GM19324 (cell line): Measurements from ENCODE around the gene SMARCA2.

ENCODE experiments used
- ATAC-seq: cut with Tn5 transposase; IDR thresholded peaks from one replicate; pipeline ENCODE4 v1.9.1; 2021; ENCODE audit warnings: mild to moderate bottlenecking, moderate library complexity; ENCODE audit not compliant: unreplicated experiment, low FRiP score

Gene SMARCA2

GRCh38 chr9:2198956-2199635 lies 183.9 kb downstream of the SMARCA2 start:
- ATAC-seq, result no peak

- ATAC-seq, result no peak
Observed at GRCh38 chr9:2199999-2200796, 185.1 kb downstream of the SMARCA2 start.

GRCh38 chr9:2208465-2208864 lies 193.3 kb downstream of the SMARCA2 start:
- no peak for ATAC-seq

- ATAC-seq, result no peak
Observed at GRCh38 chr9:2208991-2209390, 193.8 kb downstream of the SMARCA2 start.

GRCh38 chr9:2209400-2209799 lies 194.3 kb downstream of the SMARCA2 start:
- ATAC-seq, result no peak

- ATAC-seq, result no peak
Observed at GRCh38 chr9:2210201-2210600, 195.1 kb downstream of the SMARCA2 start.

GRCh38 chr9:2213830-2214468 lies 198.8 kb downstream of the SMARCA2 start:
- no peak for ATAC-seq

- no peak for ATAC-seq
Observed at GRCh38 chr9:2214707-2215106, 199.6 kb downstream of the SMARCA2 start.

GRCh38 chr9:2215921-2216441 lies 200.8 kb downstream of the SMARCA2 start:
- no peak for ATAC-seq

GRCh38 chr9:2216591-2216990 lies 201.4 kb downstream of the SMARCA2 start:
- no peak for ATAC-seq

GRCh38 chr9:2217540-2217939 lies 202.4 kb downstream of the SMARCA2 start:
- no peak for ATAC-seq

- ATAC-seq, result no peak
Observed at GRCh38 chr9:2220036-2220435, 204.9 kb downstream of the SMARCA2 start.

- no peak for ATAC-seq
Observed at GRCh38 chr9:2227144-2227867, 212.2 kb downstream of the SMARCA2 start.

- ATAC-seq, result no peak
Observed at GRCh38 chr9:2228132-2228531, 213.0 kb downstream of the SMARCA2 start.

GRCh38 chr9:2228641-2229040 lies 213.5 kb downstream of the SMARCA2 start:
- no peak for ATAC-seq

- no peak for ATAC-seq
Observed at GRCh38 chr9:2229109-2229721, 214.1 kb downstream of the SMARCA2 start.

- ATAC-seq, result no peak
Observed at GRCh38 chr9:2230362-2230761, 215.2 kb downstream of the SMARCA2 start.

- no peak for ATAC-seq
Observed at GRCh38 chr9:2231101-2231500, 216.0 kb downstream of the SMARCA2 start.

GRCh38 chr9:2231829-2232228 lies 216.7 kb downstream of the SMARCA2 start:
- ATAC-seq, result no peak

GRCh38 chr9:2233274-2233673 lies 218.1 kb downstream of the SMARCA2 start:
- ATAC-seq, result no peak
